Measurements from ENCODE around the gene SRRM1.
"Not testable (repeated sequence)": the region's sequence is repeated elsewhere in the genome, so short reads cannot be mapped to it uniquely, and the experiment has no call there.

The SRRM1 gene

GRCh38 chr1:24717887-24718650, 75.0 kb downstream of the SRRM1 start:
- DNase-seq, result no peak

DNA sequence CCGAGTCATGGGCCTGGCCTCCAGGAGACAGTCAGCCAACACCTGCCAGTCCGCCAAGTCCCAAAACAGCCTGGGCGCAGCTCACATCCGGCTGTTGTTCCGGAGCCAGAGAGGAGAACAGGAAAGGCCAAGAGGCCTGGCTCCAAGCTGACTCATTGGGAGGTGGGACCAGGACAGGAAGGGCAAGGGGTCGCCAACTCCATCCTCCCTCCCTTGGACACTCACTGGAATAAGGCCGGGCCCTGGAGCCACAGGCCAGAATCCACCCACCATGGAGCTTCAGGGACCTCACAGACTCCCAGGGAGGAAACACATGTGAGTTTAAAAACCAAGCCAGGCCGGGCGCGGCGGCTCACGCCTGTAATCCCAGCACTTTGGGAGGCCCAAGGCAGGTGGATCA, 77.0 kb downstream of the SRRM1 start:
- DNase-seq, result no peak

DNA sequence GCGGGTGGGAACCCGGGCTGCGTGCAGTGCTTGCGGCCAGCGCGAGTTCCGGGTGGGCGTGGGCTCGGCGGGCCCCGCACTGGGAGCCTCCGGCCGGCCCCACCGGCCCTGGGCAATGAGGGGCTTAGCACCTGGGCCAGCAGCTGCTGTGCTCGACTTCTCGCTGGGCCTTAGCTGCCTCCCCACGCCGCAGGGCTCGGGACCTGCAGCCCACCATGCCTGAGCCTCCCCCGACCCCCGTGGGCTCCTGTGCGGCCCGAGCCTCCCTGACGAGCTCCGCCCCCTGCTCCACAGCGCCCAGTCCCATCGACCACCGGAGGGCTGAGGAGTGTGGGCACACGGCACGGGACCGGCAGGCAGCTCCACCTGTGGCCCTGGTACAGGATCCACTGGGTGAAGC, 78.4 kb downstream of the SRRM1 start:
- no peak for DNase-seq

- DNase-seq, result not testable (repeated sequence)
Measured at GRCh38 chr1:24722073-24723035, 79.3 kb downstream of the SRRM1 start.

All from NCI-H345 (cell line).